H9 (cell line): ENCODE results near the gene ALKBH5. TPM values are rescaled to one million over a fixed set of nuclear protein-coding genes. Genes with fewer than 3 reads are reported as not detected.

ENCODE experiments used
- DNase-seq: peaks from one replicate; pipeline ENCODE4 v3.0.0-alpha.2; 2017
- H2AFZ ChIP-seq: one replicate; pipeline ENCODE4 v1.6.1; 2013; ENCODE audit warnings: mild to moderate bottlenecking, low read length, control low read depth, moderate library complexity
- H2AK5ac ChIP-seq: 2 replicates; pipeline ENCODE4 v1.6.1; 2013; ENCODE audit warnings: low read length, control low read depth, mixed read lengths; ENCODE audit not compliant: insufficient read length
- H2BK120ac ChIP-seq: one replicate; pipeline ENCODE4 v1.6.1; 2013; ENCODE audit warnings: low read depth, mild to moderate bottlenecking, low read length, control low read depth, inconsistent platforms; ENCODE audit not compliant: poor library complexity, severe bottlenecking
- H2BK12ac ChIP-seq: 2 replicates; pipeline ENCODE4 v1.6.1; 2013; ENCODE audit warnings: low read length, control low read depth, mixed read lengths, low read depth; ENCODE audit not compliant: insufficient read length
- H2BK15ac ChIP-seq: 2 replicates; pipeline ENCODE4 v1.6.1; 2013; ENCODE audit warnings: low read depth, low read length, control low read depth
- H2BK20ac ChIP-seq: one replicate; pipeline ENCODE4 v1.6.1; 2013; ENCODE audit warnings: low read depth, mild to moderate bottlenecking, low read length, control low read depth, inconsistent platforms; ENCODE audit not compliant: poor library complexity, severe bottlenecking
- H2BK5ac ChIP-seq: 2 replicates; pipeline ENCODE4 v1.6.1; 2013; ENCODE audit warnings: low read length, control low read depth, mixed read lengths; ENCODE audit not compliant: insufficient read length
- H3K14ac ChIP-seq: 2 replicates; pipeline ENCODE4 v1.6.1; 2013; ENCODE audit warnings: low read length, control low read depth; ENCODE audit not compliant: insufficient read depth
- H3K18ac ChIP-seq: 2 replicates; pipeline ENCODE4 v1.6.1; 2013; ENCODE audit warnings: low read depth, mild to moderate bottlenecking, mixed read lengths, low read length, control low read depth; ENCODE audit not compliant: insufficient read length
- H3K23ac ChIP-seq: 2 replicates; pipeline ENCODE4 v1.6.1; 2013; ENCODE audit warnings: low read length, control low read depth, mixed read lengths, low read depth; ENCODE audit not compliant: insufficient read length
- H3K23me2 ChIP-seq: 2 replicates; pipeline ENCODE4 v1.6.1; 2013; ENCODE audit warnings: low read depth, mild to moderate bottlenecking, mixed read lengths, low read length, control low read depth; ENCODE audit not compliant: insufficient read length, poor library complexity, severe bottlenecking
- H3K27ac ChIP-seq: 2 replicates; pipeline ENCODE4 v1.5.1; 2013; ENCODE audit warnings: low read length, control low read depth, mixed read lengths, low read depth; ENCODE audit not compliant: insufficient read length
- H3K27me3 ChIP-seq: 2 replicates; pipeline ENCODE4 v1.6.1; 2013; ENCODE audit warnings: low read length, control low read depth, inconsistent platforms; ENCODE audit not compliant: insufficient read depth
- H3K4ac ChIP-seq: 2 replicates; pipeline ENCODE4 v1.6.1; 2013; ENCODE audit warnings: low read depth, mild to moderate bottlenecking, control low read depth, inconsistent platforms, low read length, moderate library complexity
- H3K4me1 ChIP-seq: 2 replicates; pipeline ENCODE4 v1.6.1; 2013; ENCODE audit warnings: low read length, control low read depth, inconsistent platforms; ENCODE audit not compliant: insufficient read depth
- H3K4me2 ChIP-seq: 2 replicates; pipeline ENCODE4 v1.6.1; 2013; ENCODE audit warnings: low read length, control low read depth, mixed read lengths; ENCODE audit not compliant: insufficient read length, insufficient read depth
- H3K56ac ChIP-seq: 2 replicates; pipeline ENCODE4 v1.6.1; 2013; ENCODE audit warnings: low read depth, mild to moderate bottlenecking, mixed read lengths, low read length, control low read depth; ENCODE audit not compliant: insufficient read length
- H3K79me1 ChIP-seq: 2 replicates; pipeline ENCODE4 v1.6.1; 2013; ENCODE audit warnings: low read depth, mild to moderate bottlenecking, moderate library complexity, low read length, control low read depth, inconsistent platforms; ENCODE audit not compliant: insufficient read depth, poor library complexity, severe bottlenecking
- H3K79me2 ChIP-seq: 2 replicates; pipeline ENCODE4 v1.6.1; 2013; ENCODE audit warnings: low read length, control low read depth, inconsistent platforms; ENCODE audit not compliant: insufficient read depth
- H3K9ac ChIP-seq: 2 replicates; pipeline ENCODE4 v1.6.1; 2013; ENCODE audit warnings: low read length, control low read depth, mixed read lengths; ENCODE audit not compliant: insufficient read length; ENCODE audit errors: extremely low read depth
- H3K9me3 ChIP-seq: one replicate; pipeline ENCODE4 v1.6.1; 2013; ENCODE audit warnings: low read depth, low read length, inconsistent platforms; ENCODE audit not compliant: control insufficient read depth
- H3T11ph ChIP-seq: one replicate; pipeline ENCODE4 v1.6.1; 2013; ENCODE audit warnings: mild to moderate bottlenecking, low read length, control low read depth, inconsistent platforms
- H4K20me1 ChIP-seq: one replicate; pipeline ENCODE4 v1.6.1; 2013; ENCODE audit not compliant: control insufficient read depth, insufficient read length, insufficient read depth
- H4K5ac ChIP-seq: 2 replicates; pipeline ENCODE4 v1.6.1; 2013; ENCODE audit warnings: low read depth, mild to moderate bottlenecking, mixed read lengths, low read length, control low read depth; ENCODE audit not compliant: insufficient read length
- H4K8ac ChIP-seq: replicated peaks from 2 replicates; pipeline ENCODE4 v1.6.1; 2013; ENCODE audit warnings: low read length, control low read depth, mixed read lengths, low read depth; ENCODE audit not compliant: insufficient read length
- H4K91ac ChIP-seq: 2 replicates; pipeline ENCODE4 v1.6.1; 2013; ENCODE audit warnings: low read depth, mild to moderate bottlenecking, moderate library complexity, mixed read lengths, low read length, control low read depth; ENCODE audit not compliant: insufficient read length
- H3K27ac Mint-ChIP-seq, 3 experiments: 2 replicates in 2 of 3; 3 replicates in 1 of 3; pipeline ENCODE4 v1.8.0; 2020 to 2021; ENCODE audit warnings: mixed read lengths in 3 of 3, mild to moderate bottlenecking in 1 of 3, moderate library complexity in 1 of 3
- H3K27me3 Mint-ChIP-seq: 2 replicates; pipeline ENCODE4 v1.8.0; 2021; ENCODE audit warnings: low read depth, mild to moderate bottlenecking, moderate library complexity, mixed read lengths
- H3K36me3 Mint-ChIP-seq, 3 experiments: 2 replicates in 2 of 3; 3 replicates in 1 of 3; pipeline ENCODE4 v1.8.0; 2020 to 2021; ENCODE audit warnings: low read depth in 3 of 3, mixed read lengths in 3 of 3; ENCODE audit not compliant: insufficient read depth in 1 of 3
- H3K4me1 Mint-ChIP-seq, 2 experiments: 2 replicates each; pipeline ENCODE4 v1.8.0; 2020; ENCODE audit warnings: mixed read lengths in 2 of 2
- H3K4me3 Mint-ChIP-seq, 2 experiments: 2 replicates in 1 of 2; 3 replicates in 1 of 2; pipeline ENCODE4 v1.8.0; 2020 to 2021; ENCODE audit warnings: mild to moderate bottlenecking in 2 of 2, mixed read lengths in 2 of 2, moderate library complexity in 1 of 2
- H3K9me3 Mint-ChIP-seq, 2 experiments: 2 replicates in 1 of 2; 3 replicates in 1 of 2; pipeline ENCODE4 v1.8.0; 2020; ENCODE audit warnings: mild to moderate bottlenecking in 2 of 2, mixed read lengths in 2 of 2, moderate library complexity in 1 of 2
- WGBS: extraction: QIAGEN DNeasy Blood & Tissue Kit; methylation state at CpG from one replicate; pipeline ENCODE4 v1.1.7; 2013; ENCODE audit warnings: missing lambda C conversion rate, low lambda C conversion rate, mixed read lengths; ENCODE audit not compliant: insufficient read length; ENCODE audit errors: extremely low coverage; 5-methylcytosine and 5-hydroxymethylcytosine counted together
- total RNA-seq: library from RNA; stranded (reverse); gene quantifications from 2 replicates; pipeline ENCODE4 v1.2.1, GENCODE V29; 2021
- TF ChIP-seq, protein P1 (sequence below): fragments of 200-600 bp; sonication (generic); conservative IDR thresholded peaks from 3 replicates; pipeline ENCODE4 v1.8.0; 2021; ENCODE audit warnings: antibody characterized with exemption, mild to moderate bottlenecking

Gene ALKBH5
- total RNA-seq, 1 experiment from 2014 or later = 89.8 TPM

DNA sequence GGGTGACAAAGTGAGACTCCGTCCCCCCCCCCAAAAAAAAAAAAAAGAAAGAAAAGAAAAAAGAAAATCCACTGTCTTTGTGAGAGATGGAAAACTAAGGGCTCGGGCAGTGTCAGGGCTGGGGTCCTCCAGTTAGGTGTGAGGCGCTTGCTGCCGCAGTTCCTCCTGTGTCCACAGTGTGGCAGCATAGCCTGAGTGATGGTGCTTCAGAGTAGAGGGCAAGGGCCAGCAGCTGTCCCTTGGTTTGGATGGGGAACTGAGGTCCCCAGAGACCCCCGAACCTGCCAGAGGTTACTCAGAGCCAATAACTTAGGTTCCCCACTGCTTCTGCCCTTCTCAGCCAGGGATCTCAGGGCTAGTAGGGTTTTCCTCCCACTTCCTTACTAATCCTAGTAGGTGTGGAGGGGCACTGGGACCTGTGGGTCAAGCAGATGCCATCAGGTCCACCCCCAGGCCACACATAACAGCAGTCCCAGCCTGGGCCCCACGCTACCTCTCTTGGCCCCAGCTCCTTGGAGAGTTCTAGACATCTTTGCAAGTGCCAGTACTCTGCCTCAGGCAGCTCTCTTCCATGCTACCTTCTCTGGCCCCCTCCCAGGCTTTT is 33.9 kb downstream of the ALKBH5 start:
- Histone ChIP-seq H3K79me1 (no peaks in the 10 kb centered on the region), H3K9ac (no peak overlapping the region), H2BK20ac (no peak overlapping the region), H3K18ac (no peak overlapping the region), H2AK5ac (no peak overlapping the region), H3K9me3 (no peaks in the 10 kb centered on the region), H3K79me2 (no peaks in the 10 kb centered on the region), H2BK12ac (no peak overlapping the region), H2AFZ (no peak overlapping the region), H2BK120ac (no peak overlapping the region), H4K8ac (no peak overlapping the region), H4K20me1 (no peaks in the 10 kb centered on the region), H3K23me2 (no peaks in the 10 kb centered on the region), H3K27ac (no peak overlapping the region), H2BK15ac (no peak overlapping the region), H3K4ac (no peak overlapping the region), H3K4me2 (no peak overlapping the region), H4K91ac (no peak overlapping the region), H3K4me1 (no peaks in the 10 kb centered on the region), H2BK5ac (no peak overlapping the region), H3K23ac (no peak overlapping the region), H3K56ac (no peak overlapping the region), H3T11ph (no peak overlapping the region), H4K5ac (no peak overlapping the region), H3K27me3 (no peaks in the 10 kb centered on the region), H3K14ac (no peak overlapping the region)
- Mint-ChIP-seq H3K27ac (no peak overlapping the region), H3K4me3 (no peak overlapping the region; a peak in 1 of 5 replicates), H3K27me3 (no peaks in the 10 kb centered on the region), H3K36me3 (no peaks in the 10 kb centered on the region; a peak in 2 of 7 replicates), H3K4me1 (peaks cover 7 to 13% of the 10 kb centered on the region in 2 experiments; a peak in 3 of 4 replicates), H3K9me3 (no peaks in the 10 kb centered on the region; a peak in 1 of 5 replicates)
- DNase-seq = peak; percentile 92
- WGBS = no CpG with 5 or more reads among the region's 6 CpGs
- TF ChIP-seq, protein P1, sequence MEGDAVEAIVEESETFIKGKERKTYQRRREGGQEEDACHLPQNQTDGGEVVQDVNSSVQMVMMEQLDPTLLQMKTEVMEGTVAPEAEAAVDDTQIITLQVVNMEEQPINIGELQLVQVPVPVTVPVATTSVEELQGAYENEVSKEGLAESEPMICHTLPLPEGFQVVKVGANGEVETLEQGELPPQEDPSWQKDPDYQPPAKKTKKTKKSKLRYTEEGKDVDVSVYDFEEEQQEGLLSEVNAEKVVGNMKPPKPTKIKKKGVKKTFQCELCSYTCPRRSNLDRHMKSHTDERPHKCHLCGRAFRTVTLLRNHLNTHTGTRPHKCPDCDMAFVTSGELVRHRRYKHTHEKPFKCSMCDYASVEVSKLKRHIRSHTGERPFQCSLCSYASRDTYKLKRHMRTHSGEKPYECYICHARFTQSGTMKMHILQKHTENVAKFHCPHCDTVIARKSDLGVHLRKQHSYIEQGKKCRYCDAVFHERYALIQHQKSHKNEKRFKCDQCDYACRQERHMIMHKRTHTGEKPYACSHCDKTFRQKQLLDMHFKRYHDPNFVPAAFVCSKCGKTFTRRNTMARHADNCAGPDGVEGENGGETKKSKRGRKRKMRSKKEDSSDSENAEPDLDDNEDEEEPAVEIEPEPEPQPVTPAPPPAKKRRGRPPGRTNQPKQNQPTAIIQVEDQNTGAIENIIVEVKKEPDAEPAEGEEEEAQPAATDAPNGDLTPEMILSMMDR = peak; percentile 92
